HG02943 (cell line): ENCODE results near the gene CFAP157.
A peak's percentile ranks its signal among the peaks of the same experiment; 100 is the strongest.

Experiments
- ATAC-seq: cut with Tn5 transposase; IDR thresholded peaks from one replicate; pipeline ENCODE4 v1.9.1; 2021; ENCODE audit warnings: mild to moderate bottlenecking, low read depth, moderate library complexity; ENCODE audit not compliant: unreplicated experiment

CFAP157 gene

GRCh38 chr9:127714020-127714750 is 7.4 kb downstream of the CFAP157 start:
- no peak for ATAC-seq

GRCh38 chr9:127714951-127715469 is 8.2 kb downstream of the CFAP157 start:
- peak; percentile 6 for ATAC-seq

- ATAC-seq: peak; percentile 84
Observed at GRCh38 chr9:127715470-127716337, 8.9 kb downstream of the CFAP157 start, which contains the start of the genes PTRH1 and TTC16. TSS of gene PTRH1 (minus strand) at chr9:127715663. CDS start at chr9:127715639, 24 bp downstream. TSS of gene TTC16 (plus strand) at chr9:127716079. CDS start at chr9:127716146, 67 bp downstream.

GRCh38 chr9:127716412-127716811 is 9.6 kb downstream of the CFAP157 start:
- no peak for ATAC-seq

GRCh38 chr9:127717766-127718165 is 11.0 kb downstream of the CFAP157 start:
- ATAC-seq: no peak

- no peak for ATAC-seq
Observed at GRCh38 chr9:127720031-127720864, 13.5 kb downstream of the CFAP157 start.

- ATAC-seq: no peak
Observed at GRCh38 chr9:127720865-127721227, 14.1 kb downstream of the CFAP157 start.

GRCh38 chr9:127721391-127721821 is 14.6 kb downstream of the CFAP157 start:
- no peak for ATAC-seq

- no peak for ATAC-seq
Observed at GRCh38 chr9:127722055-127722745, 15.4 kb downstream of the CFAP157 start.

- ATAC-seq: no peak
Observed at GRCh38 chr9:127723013-127723412, 16.2 kb downstream of the CFAP157 start.

- ATAC-seq: no peak
Observed at GRCh38 chr9:127723444-127723843, 16.7 kb downstream of the CFAP157 start.

- ATAC-seq: no peak
Observed at GRCh38 chr9:127724012-127724411, 17.2 kb downstream of the CFAP157 start.

- no peak for ATAC-seq
Observed at GRCh38 chr9:127726871-127727270, 20.1 kb downstream of the CFAP157 start.

GRCh38 chr9:127728808-127729207 is 22.0 kb downstream of the CFAP157 start:
- no peak for ATAC-seq

GRCh38 chr9:127729522-127730256 is 22.9 kb downstream of the CFAP157 start:
- no peak for ATAC-seq

- ATAC-seq: no peak
Observed at GRCh38 chr9:127730262-127730661, 23.5 kb downstream of the CFAP157 start.

- ATAC-seq: no peak
Observed at GRCh38 chr9:127730799-127731410, 24.1 kb downstream of the CFAP157 start.

GRCh38 chr9:127731938-127732337 is 25.1 kb downstream of the CFAP157 start:
- ATAC-seq: no peak

- no peak for ATAC-seq
Observed at GRCh38 chr9:127732444-127732843, 25.7 kb downstream of the CFAP157 start.
